ENCODE results near the gene MBNL3.

MBNL3 gene

GRCh38 chrX:132491191-132491590, 2.4 kb upstream of the MBNL3 start:
- no peaks in the 10 kb centered on the region for H3K36me3 ChIP-seq (ENCODE audit: insufficient read depth, low read length)
- no peaks in the 10 kb centered on the region for H3K27me3 ChIP-seq (ENCODE audit: insufficient read depth, low read length)
- H3K4me1 ChIP-seq (ENCODE audit: insufficient read depth, low read length), result peaks cover 7% of the 10 kb centered on the region
- H3K4me3 ChIP-seq (ENCODE audit: low read length), result no peak overlapping the region
- H2AFZ ChIP-seq (ENCODE audit: low read depth, low read length), result no peak overlapping the region
- H3K9me3 ChIP-seq (ENCODE audit: low read length), result no peaks in the 10 kb centered on the region

GRCh38 chrX:132489578-132490419, 961 bp upstream of the MBNL3 start:
- Histone ChIP-seq H3K4me1 (ENCODE audit: insufficient read depth, low read length) (peaks cover 8% of the 10 kb centered on the region), H3K4me3 (ENCODE audit: low read length) (peak overlapping the region; percentile 68), H3K27me3 (ENCODE audit: insufficient read depth, low read length) (no peaks in the 10 kb centered on the region), H3K9me3 (ENCODE audit: low read length) (no peaks in the 10 kb centered on the region), H3K36me3 (ENCODE audit: insufficient read depth, low read length) (no peaks in the 10 kb centered on the region), H2AFZ (ENCODE audit: low read depth, low read length) (peak overlapping the region; percentile 51)

DNA sequence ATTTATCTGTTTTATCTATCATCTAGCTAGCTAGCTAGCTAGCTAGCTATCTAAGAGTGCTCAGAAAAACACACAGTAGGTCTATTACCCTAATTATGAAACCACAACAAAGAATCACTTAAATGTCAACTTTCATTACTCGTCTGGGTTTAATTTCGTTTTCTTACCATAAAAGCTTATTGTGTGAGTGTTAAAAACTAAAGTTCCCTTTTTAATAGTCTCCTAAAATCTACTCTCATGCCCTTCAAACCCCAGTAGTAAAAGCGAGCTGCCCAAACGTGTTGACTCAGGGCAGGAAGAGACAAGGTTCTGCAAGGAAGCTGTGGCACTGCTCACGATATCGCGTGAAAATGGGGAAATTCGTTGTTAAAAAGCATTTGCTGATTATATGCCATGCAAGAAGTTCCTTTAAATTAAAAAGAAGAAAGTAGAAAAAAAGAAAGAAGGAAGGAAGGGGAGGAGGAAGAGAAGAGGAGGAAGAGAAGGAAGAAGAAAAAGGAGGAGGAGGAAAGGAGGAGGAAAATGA, 595 bp downstream of the MBNL3 start:
- Histone ChIP-seq H3K4me3 (ENCODE audit: low read length) (peak overlapping the region; percentile 68), H2AFZ (ENCODE audit: low read depth, low read length) (peak overlapping the region; percentile 51), H3K36me3 (ENCODE audit: insufficient read depth, low read length) (no peaks in the 10 kb centered on the region), H3K4me1 (ENCODE audit: insufficient read depth, low read length) (peaks cover 20% of the 10 kb centered on the region), H3K27me3 (ENCODE audit: insufficient read depth, low read length) (no peaks in the 10 kb centered on the region), H3K9me3 (ENCODE audit: low read length) (no peaks in the 10 kb centered on the region)

DNA sequence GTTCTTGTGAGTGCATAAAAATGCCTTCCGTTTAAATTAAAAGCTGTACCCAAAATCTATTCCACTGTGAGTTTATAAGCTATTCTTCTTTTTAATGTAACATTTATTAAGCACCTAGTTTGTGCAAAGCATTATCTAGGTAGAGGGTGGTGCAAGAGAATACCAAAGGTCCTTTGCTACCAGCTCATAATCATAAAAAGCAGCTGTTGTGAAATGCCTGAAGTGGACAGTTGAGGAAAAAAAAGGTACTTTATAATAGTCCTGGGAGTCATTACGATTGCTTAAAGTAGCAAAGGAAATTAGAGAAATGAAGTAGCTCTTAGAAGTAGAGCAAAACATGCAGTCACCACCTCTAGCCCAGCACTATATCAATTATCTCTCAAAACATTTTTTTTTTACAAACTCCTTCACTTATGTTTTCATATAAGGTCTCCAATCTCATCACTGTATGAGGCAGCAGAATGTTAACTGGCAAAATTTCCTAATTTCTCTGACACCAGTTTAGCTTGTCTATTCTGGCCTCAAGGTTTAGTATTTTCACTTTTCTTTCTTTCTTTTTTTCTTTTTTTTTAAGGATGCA, 2.1 kb downstream of the MBNL3 start:
- Histone ChIP-seq H3K36me3 (ENCODE audit: insufficient read depth, low read length) (no peaks in the 10 kb centered on the region), H3K27me3 (ENCODE audit: insufficient read depth, low read length) (no peaks in the 10 kb centered on the region)

GRCh38 chrX:132483951-132484350, 4.9 kb downstream of the MBNL3 start:
- Histone ChIP-seq H3K4me1 (ENCODE audit: insufficient read depth, low read length) (peaks cover 42% of the 10 kb centered on the region), H2AFZ (ENCODE audit: low read depth, low read length) (no peak overlapping the region), H3K27me3 (ENCODE audit: insufficient read depth, low read length) (peaks cover 3% of the 10 kb centered on the region), H3K4me3 (ENCODE audit: low read length) (no peak overlapping the region), H3K36me3 (ENCODE audit: insufficient read depth, low read length) (no peaks in the 10 kb centered on the region), H3K9me3 (ENCODE audit: low read length) (no peaks in the 10 kb centered on the region)

More for the DNA sequence above, 2.1 kb downstream of the MBNL3 start:
- no peak overlapping the region for H2AFZ ChIP-seq (ENCODE audit: low read depth, low read length)
- H3K9me3 ChIP-seq (ENCODE audit: low read length), result no peaks in the 10 kb centered on the region
- no peak overlapping the region for H3K4me3 ChIP-seq (ENCODE audit: low read length)
- peaks cover 33% of the 10 kb centered on the region for H3K4me1 ChIP-seq (ENCODE audit: insufficient read depth, low read length)

DNA sequence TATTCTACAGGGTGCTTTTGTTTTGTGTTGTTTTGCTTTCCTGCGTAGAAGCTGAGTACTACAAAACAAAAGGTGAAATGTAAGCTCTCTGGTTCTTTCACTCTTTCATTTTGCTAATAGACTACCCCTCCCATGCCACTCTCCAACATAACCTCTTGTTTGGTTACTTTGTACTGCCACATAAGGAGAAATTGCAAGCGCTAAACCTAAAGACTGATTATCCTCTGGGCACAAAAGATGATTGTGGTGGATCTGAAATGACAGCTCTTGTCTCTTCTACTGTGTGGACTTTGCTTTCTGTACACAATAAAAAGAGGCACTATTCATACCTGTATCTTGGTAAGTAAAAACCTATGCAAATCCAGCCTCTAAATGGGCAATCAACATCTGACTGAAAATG, 5.3 kb downstream of the MBNL3 start:
- Histone ChIP-seq H3K4me3 (ENCODE audit: low read length) (no peak overlapping the region), H3K36me3 (ENCODE audit: insufficient read depth, low read length) (no peaks in the 10 kb centered on the region), H3K9me3 (ENCODE audit: low read length) (no peaks in the 10 kb centered on the region), H3K27me3 (ENCODE audit: insufficient read depth, low read length) (peaks cover 3% of the 10 kb centered on the region), H3K4me1 (ENCODE audit: insufficient read depth, low read length) (peaks cover 42% of the 10 kb centered on the region), H2AFZ (ENCODE audit: low read depth, low read length) (no peak overlapping the region)

GRCh38 chrX:132482632-132483031, 6.2 kb downstream of the MBNL3 start:
- peaks cover 42% of the 10 kb centered on the region for H3K4me1 ChIP-seq (ENCODE audit: insufficient read depth, low read length)
- no peaks in the 10 kb centered on the region for H3K9me3 ChIP-seq (ENCODE audit: low read length)
- no peaks in the 10 kb centered on the region for H3K36me3 ChIP-seq (ENCODE audit: insufficient read depth, low read length)
- H3K4me3 ChIP-seq (ENCODE audit: low read length), result no peak overlapping the region
- H3K27me3 ChIP-seq (ENCODE audit: insufficient read depth, low read length), result peaks cover 3% of the 10 kb centered on the region
- H2AFZ ChIP-seq (ENCODE audit: low read depth, low read length), result no peak overlapping the region

- peaks cover 3% of the 10 kb centered on the region for H3K27me3 ChIP-seq (ENCODE audit: insufficient read depth, low read length)
- no peaks in the 10 kb centered on the region for H3K36me3 ChIP-seq (ENCODE audit: insufficient read depth, low read length)
- no peak overlapping the region for H2AFZ ChIP-seq (ENCODE audit: low read depth, low read length)
- no peak overlapping the region for H3K4me3 ChIP-seq (ENCODE audit: low read length)
- peaks cover 38% of the 10 kb centered on the region for H3K4me1 ChIP-seq (ENCODE audit: insufficient read depth, low read length)
- no peaks in the 10 kb centered on the region for H3K9me3 ChIP-seq (ENCODE audit: low read length)
These were observed 7.4 kb downstream of the MBNL3 start for GRCh38 chrX:132481449-132481848.

DNA sequence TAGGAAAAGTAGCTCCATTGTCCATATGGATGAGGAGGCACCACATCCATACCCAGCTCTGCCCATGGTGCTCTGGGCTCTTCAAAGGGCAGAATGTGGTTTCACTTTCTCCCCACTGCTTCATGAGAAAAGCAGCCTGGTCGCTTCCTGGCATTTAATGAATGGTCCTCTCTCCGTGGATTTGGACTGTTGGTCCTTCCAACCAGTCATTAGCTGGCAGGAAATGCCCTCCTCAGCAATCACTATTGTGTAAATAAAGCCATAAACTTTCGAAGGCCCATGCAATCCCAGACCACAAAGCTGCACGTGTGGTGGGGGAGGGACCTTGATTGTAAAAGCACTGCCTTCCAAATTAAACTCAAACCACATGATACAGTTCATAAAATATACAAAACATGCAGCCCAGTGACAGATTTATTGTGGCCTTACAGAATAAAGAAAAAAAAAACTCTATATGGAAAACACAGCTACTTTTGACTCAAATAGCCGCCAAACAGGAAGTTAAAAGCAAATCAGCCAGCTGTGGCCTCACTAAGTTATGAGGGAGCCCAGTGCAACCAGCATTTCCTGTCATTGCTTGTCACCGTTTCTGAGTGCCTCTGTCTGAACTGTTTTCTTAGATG, 8.1 kb downstream of the MBNL3 start:
- H2AFZ ChIP-seq (ENCODE audit: low read depth, low read length), result no peak overlapping the region
- no peaks in the 10 kb centered on the region for H3K9me3 ChIP-seq (ENCODE audit: low read length)
- H3K27me3 ChIP-seq (ENCODE audit: insufficient read depth, low read length), result peaks cover 3% of the 10 kb centered on the region
- no peak overlapping the region for H3K4me3 ChIP-seq (ENCODE audit: low read length)
- peaks cover 38% of the 10 kb centered on the region for H3K4me1 ChIP-seq (ENCODE audit: insufficient read depth, low read length)
- no peaks in the 10 kb centered on the region for H3K36me3 ChIP-seq (ENCODE audit: insufficient read depth, low read length)

DNA sequence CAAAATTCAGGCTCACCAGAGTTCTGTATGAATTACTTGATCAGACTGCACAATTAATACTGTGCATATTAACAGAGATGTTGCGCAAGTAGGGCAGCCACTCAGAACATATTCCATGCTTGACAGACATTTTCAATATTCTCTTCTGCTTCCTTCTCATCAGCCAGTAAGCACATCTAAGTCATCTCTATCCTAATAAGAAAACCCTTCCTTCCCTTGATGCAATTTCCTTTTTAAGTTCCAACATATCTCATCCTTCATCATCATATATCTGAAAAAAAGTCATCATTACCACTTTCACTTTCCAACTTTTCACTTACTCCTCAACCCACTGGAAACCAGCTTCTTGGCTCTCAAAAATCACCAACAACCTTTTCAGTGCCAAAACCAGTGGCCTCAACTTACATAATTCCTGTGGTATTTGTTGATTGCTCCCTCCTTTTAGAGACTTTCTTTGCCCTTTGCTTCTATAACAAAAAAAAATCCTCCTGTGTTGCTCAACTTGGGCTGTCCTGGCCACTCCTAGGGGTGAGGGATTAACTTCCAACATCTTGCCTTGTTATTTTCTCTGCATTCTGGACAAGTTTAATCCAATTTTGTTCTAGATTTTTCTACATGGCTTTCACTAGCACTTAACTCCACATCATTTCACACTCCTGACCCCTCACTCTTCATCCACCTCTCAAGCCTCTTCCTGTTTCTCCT, 14.1 kb downstream of the MBNL3 start:
- no peaks in the 10 kb centered on the region for H3K27me3 ChIP-seq (ENCODE audit: insufficient read depth, low read length)

GRCh38 chrX:132472397-132472796, 16.4 kb downstream of the MBNL3 start:
- no peak overlapping the region for H2AFZ ChIP-seq (ENCODE audit: low read depth, low read length)
- H3K4me3 ChIP-seq (ENCODE audit: low read length), result no peak overlapping the region
- peaks cover 6% of the 10 kb centered on the region for H3K4me1 ChIP-seq (ENCODE audit: insufficient read depth, low read length)
- H3K9me3 ChIP-seq (ENCODE audit: low read length), result no peaks in the 10 kb centered on the region
- H3K27me3 ChIP-seq (ENCODE audit: insufficient read depth, low read length), result no peaks in the 10 kb centered on the region
- no peaks in the 10 kb centered on the region for H3K36me3 ChIP-seq (ENCODE audit: insufficient read depth, low read length)

More for the DNA sequence above, 14.1 kb downstream of the MBNL3 start:
- H3K36me3 ChIP-seq (ENCODE audit: insufficient read depth, low read length), result no peaks in the 10 kb centered on the region
- no peak overlapping the region for H2AFZ ChIP-seq (ENCODE audit: low read depth, low read length)
- no peaks in the 10 kb centered on the region for H3K9me3 ChIP-seq (ENCODE audit: low read length)
- no peak overlapping the region for H3K4me3 ChIP-seq (ENCODE audit: low read length)
- peaks cover 6% of the 10 kb centered on the region for H3K4me1 ChIP-seq (ENCODE audit: insufficient read depth, low read length)

- Histone ChIP-seq H3K4me3 (ENCODE audit: low read length) (no peak overlapping the region), H3K27me3 (ENCODE audit: insufficient read depth, low read length) (no peaks in the 10 kb centered on the region), H3K36me3 (ENCODE audit: insufficient read depth, low read length) (no peaks in the 10 kb centered on the region), H2AFZ (ENCODE audit: low read depth, low read length) (no peak overlapping the region), H3K4me1 (ENCODE audit: insufficient read depth, low read length) (peaks cover 6% of the 10 kb centered on the region), H3K9me3 (ENCODE audit: low read length) (no peaks in the 10 kb centered on the region)
These were observed 18.0 kb downstream of the MBNL3 start for GRCh38 chrX:132470831-132471230.

DNA sequence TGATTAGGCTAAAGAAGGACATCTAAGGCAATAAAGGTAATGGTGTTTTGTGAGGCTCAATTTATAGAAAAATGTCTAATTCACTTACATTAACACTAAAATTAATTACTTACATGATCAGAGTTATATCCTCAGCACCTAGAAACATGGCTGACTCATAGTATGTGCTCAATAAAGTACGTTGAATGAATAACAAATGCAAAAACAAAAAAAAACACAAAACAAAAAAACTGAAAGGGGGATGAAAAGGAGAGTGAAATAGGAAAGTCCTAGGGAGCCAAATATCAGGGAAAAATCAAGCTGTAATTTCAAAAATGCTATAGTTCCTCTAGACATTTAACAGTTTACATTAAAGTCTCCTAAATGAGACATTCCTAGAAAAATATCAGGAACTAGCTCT, 18.7 kb downstream of the MBNL3 start:
- no peaks in the 10 kb centered on the region for H3K9me3 ChIP-seq (ENCODE audit: low read length)
- H3K4me3 ChIP-seq (ENCODE audit: low read length), result no peak overlapping the region
- no peaks in the 10 kb centered on the region for H3K36me3 ChIP-seq (ENCODE audit: insufficient read depth, low read length)
- no peak overlapping the region for H2AFZ ChIP-seq (ENCODE audit: low read depth, low read length)
- H3K4me1 ChIP-seq (ENCODE audit: insufficient read depth, low read length), result peaks cover 6% of the 10 kb centered on the region
- H3K27me3 ChIP-seq (ENCODE audit: insufficient read depth, low read length), result no peaks in the 10 kb centered on the region
